Astrocyte (in vitro differentiated cells and primary cell): Measurements from ENCODE around the gene SRGAP1. TPM values are rescaled to one million over a fixed set of nuclear protein-coding genes. Genes with fewer than 3 reads are reported as not detected.

ENCODE experiments used
- DNase-seq: peaks from one replicate; pipeline ENCODE4 v3.0.0-alpha.2; 2010; ENCODE audit warnings: low read depth
- FAIRE-seq: peaks from 2 replicates; lab custom pipeline; 2011; peaks lifted over from hg19 to GRCh38; lab: Jason Lieb, UNC
- H2AFZ ChIP-seq: 2 replicates; pipeline ENCODE4 v1.6.0; 2012; ENCODE audit warnings: low read depth, low read length, inconsistent platforms
- H3K27ac ChIP-seq: 2 replicates; pipeline ENCODE4 v1.5.1; 2011; ENCODE audit warnings: low read depth, low read length, inconsistent platforms
- H3K27me3 ChIP-seq: 2 replicates; pipeline ENCODE4 v1.6.0; 2011; ENCODE audit warnings: low read length, inconsistent platforms; ENCODE audit not compliant: insufficient read depth
- H3K36me3 ChIP-seq: 2 replicates; pipeline ENCODE4 v1.5.1; 2011; ENCODE audit warnings: low read length, inconsistent platforms; ENCODE audit not compliant: insufficient read depth
- H3K4me1 ChIP-seq: 2 replicates; pipeline ENCODE4 v1.5.1; 2011; ENCODE audit warnings: low read length, inconsistent platforms; ENCODE audit not compliant: insufficient read depth
- H3K4me2 ChIP-seq: 2 replicates; pipeline ENCODE4 v1.6.0; 2012; ENCODE audit warnings: low read length, inconsistent platforms
- H3K4me3 ChIP-seq: 2 replicates; pipeline ENCODE4 v1.5.1; 2011; ENCODE audit warnings: low read depth, mild to moderate bottlenecking, low read length, inconsistent platforms; ENCODE audit not compliant: insufficient read depth
- H3K79me2 ChIP-seq: 2 replicates; pipeline ENCODE4 v1.6.0; 2012; ENCODE audit warnings: mild to moderate bottlenecking, low read length, inconsistent platforms; ENCODE audit not compliant: insufficient read depth
- H3K9ac ChIP-seq: 2 replicates; pipeline ENCODE4 v1.6.0; 2012; ENCODE audit warnings: mild to moderate bottlenecking, low read length, inconsistent platforms
- H3K9me3 ChIP-seq: 2 replicates; pipeline ENCODE4 v1.5.1; 2012; ENCODE audit warnings: low read depth, mild to moderate bottlenecking, low read length, inconsistent platforms; ENCODE audit not compliant: insufficient read depth
- H4K20me1 ChIP-seq: 2 replicates; pipeline ENCODE4 v1.6.0; 2012; ENCODE audit warnings: low read length, inconsistent platforms; ENCODE audit not compliant: insufficient read depth
- H3K27ac Mint-ChIP-seq: one replicate; pipeline ENCODE4 v1.8.0; 2021; ENCODE audit warnings: mild to moderate bottlenecking, mixed read lengths; ENCODE audit not compliant: unreplicated experiment
- H3K27me3 Mint-ChIP-seq: one replicate; pipeline ENCODE4 v1.8.0; 2021; ENCODE audit warnings: low read depth, mixed read lengths; ENCODE audit not compliant: unreplicated experiment
- H3K36me3 Mint-ChIP-seq: one replicate; pipeline ENCODE4 v1.8.0; 2021; ENCODE audit warnings: low read depth, mixed read lengths; ENCODE audit not compliant: unreplicated experiment
- H3K4me1 Mint-ChIP-seq: one replicate; pipeline ENCODE4 v1.8.0; 2021; ENCODE audit warnings: low read depth, mixed read lengths; ENCODE audit not compliant: unreplicated experiment
- H3K4me3 Mint-ChIP-seq: one replicate; pipeline ENCODE4 v1.8.0; 2021; ENCODE audit warnings: mild to moderate bottlenecking, moderate library complexity, mixed read lengths; ENCODE audit not compliant: unreplicated experiment
- H3K9me3 Mint-ChIP-seq: one replicate; pipeline ENCODE4 v1.8.0; 2021; ENCODE audit warnings: mild to moderate bottlenecking, mixed read lengths; ENCODE audit not compliant: unreplicated experiment
- CTCF ChIP-seq: IDR thresholded peaks from 2 replicates; pipeline ENCODE4 v1.5.1; 2011; ENCODE audit warnings: low read depth, mild to moderate bottlenecking, inconsistent platforms, low read length, moderate library complexity; ENCODE audit not compliant: insufficient read depth
- EZH2 ChIP-seq: IDR thresholded peaks from 2 replicates; pipeline ENCODE4 v1.6.1; 2012; ENCODE audit warnings: mild to moderate bottlenecking, low read length, inconsistent platforms; ENCODE audit not compliant: insufficient read depth
- total RNA-seq: library from RNA; stranded (reverse); gene quantifications from 2 replicates; pipeline ENCODE4 v1.2.1, GENCODE V29; 2021

Gene SRGAP1
- total RNA-seq, 1 donor from 2014 or later = 15.2 TPM

GRCh38 chr12:64085154-64085553 is 240.7 kb downstream of the SRGAP1 start:
- FAIRE-seq (no peak), DNase-seq (no peak)
- H3K79me2 ChIP-seq = no peaks in the 10 kb centered on the region
- H4K20me1 ChIP-seq = no peaks in the 10 kb centered on the region
- Mint-ChIP-seq H3K9me3 (no peaks in the 10 kb centered on the region), H3K36me3 (no peaks in the 10 kb centered on the region), H3K4me3 (no peak overlapping the region), H3K4me1 (peaks cover 24% of the 10 kb centered on the region), H3K27ac (no peak overlapping the region), H3K27me3 (no peaks in the 10 kb centered on the region)
- H3K4me2 ChIP-seq = no peak overlapping the region
- no peaks in the 10 kb centered on the region for H3K36me3 ChIP-seq
- H3K27ac ChIP-seq = no peak overlapping the region
- no peak overlapping the region for H2AFZ ChIP-seq
- no peak overlapping the region for H3K4me3 ChIP-seq
- no peak for TF ChIP-seq CTCF
- TF ChIP-seq EZH2 = no peak
- no peaks in the 10 kb centered on the region for H3K9me3 ChIP-seq
- peaks cover 31% of the 10 kb centered on the region for H3K4me1 ChIP-seq
- H3K27me3 ChIP-seq = no peaks in the 10 kb centered on the region
- no peak overlapping the region for H3K9ac ChIP-seq

GRCh38 chr12:64085996-64086395 is 241.5 kb downstream of the SRGAP1 start:
- Histone ChIP-seq H3K79me2 (no peaks in the 10 kb centered on the region), H4K20me1 (no peaks in the 10 kb centered on the region), H3K4me2 (no peak overlapping the region), H3K27ac (no peak overlapping the region), H3K27me3 (no peaks in the 10 kb centered on the region), H3K4me1 (peaks cover 31% of the 10 kb centered on the region), H3K4me3 (no peak overlapping the region), H3K36me3 (no peaks in the 10 kb centered on the region), H3K9me3 (no peaks in the 10 kb centered on the region), H2AFZ (no peak overlapping the region), H3K9ac (no peak overlapping the region)
- Mint-ChIP-seq H3K27me3 (no peaks in the 10 kb centered on the region), H3K4me1 (peaks cover 26% of the 10 kb centered on the region), H3K36me3 (no peaks in the 10 kb centered on the region), H3K4me3 (no peak overlapping the region), H3K27ac (no peak overlapping the region), H3K9me3 (no peaks in the 10 kb centered on the region)
- FAIRE-seq (no peak), DNase-seq (no peak)
- TF ChIP-seq CTCF = no peak
- TF ChIP-seq EZH2 = no peak

- no peaks in the 10 kb centered on the region for H3K79me2 ChIP-seq
- H3K9me3 ChIP-seq = no peaks in the 10 kb centered on the region
- H3K9ac ChIP-seq = no peak overlapping the region
- FAIRE-seq (no peak), DNase-seq (no peak)
- H3K27ac Mint-ChIP-seq = peak overlapping the region; percentile 9
- H3K4me3 ChIP-seq = no peak overlapping the region
- TF ChIP-seq CTCF = no peak
- no peak for TF ChIP-seq EZH2
- H3K27me3 Mint-ChIP-seq = no peaks in the 10 kb centered on the region
- H3K9me3 Mint-ChIP-seq = no peaks in the 10 kb centered on the region
- H3K4me2 ChIP-seq = no peak overlapping the region
- no peaks in the 10 kb centered on the region for H3K36me3 ChIP-seq
- H4K20me1 ChIP-seq = no peaks in the 10 kb centered on the region
- no peak overlapping the region for H2AFZ ChIP-seq
- H3K4me1 Mint-ChIP-seq = peaks cover 30% of the 10 kb centered on the region
- no peak overlapping the region for H3K27ac ChIP-seq
- no peaks in the 10 kb centered on the region for H3K27me3 ChIP-seq
- H3K4me3 Mint-ChIP-seq = no peak overlapping the region
- peaks cover 31% of the 10 kb centered on the region for H3K4me1 ChIP-seq
- no peaks in the 10 kb centered on the region for H3K36me3 Mint-ChIP-seq
Observed at GRCh38 chr12:64086946-64087345, 242.4 kb downstream of the SRGAP1 start.
